Transverse colon (tissue), 4 donors: ENCODE results near the gene VPS26C. TPM values are rescaled to one million over a fixed set of nuclear protein-coding genes. Genes with fewer than 3 reads are reported as not detected.

Source experiments
- DNase-seq: peaks from one replicate; pipeline ENCODE4 v3.0.0-alpha.2; 2019
- H3K27ac ChIP-seq, 4 donors: fragments of 200-600 bp; sonication (generic); 2 replicates each; pipeline ENCODE4 v1.5.1; 2016 to 2018; ENCODE audit warnings: inconsistent platforms in 4 of 4
- H3K27me3 ChIP-seq: fragments of 200-600 bp; sonication (generic); 2 replicates; pipeline ENCODE4 v1.5.1; 2017; ENCODE audit warnings: inconsistent platforms
- H3K36me3 ChIP-seq, 4 donors: fragments of 200-600 bp; sonication (generic); 2 replicates each; pipeline ENCODE4 v1.5.1; 2017 to 2019; ENCODE audit warnings: inconsistent platforms in 4 of 4
- H3K4me1 ChIP-seq, 4 donors: fragments of 200-600 bp; sonication (generic); 2 replicates each; pipeline ENCODE4 v1.5.1; 2017 to 2020; ENCODE audit warnings: inconsistent platforms in 4 of 4
- H3K4me3 ChIP-seq, 4 donors: fragments of 200-600 bp; sonication (generic); 1 replicate in 1 of 4; 2 replicates in 3 of 4; pipeline versions ENCODE4 v1.5.1 to v1.6.1; 2017 to 2019; ENCODE audit warnings: inconsistent platforms in 4 of 4
- H3K9me3 ChIP-seq, 2 donors: fragments of 200-600 bp; sonication (generic); 2 replicates each; pipeline ENCODE4 v1.5.1; 2017 to 2019; ENCODE audit warnings: inconsistent platforms in 2 of 2
- CTCF ChIP-seq, 5 experiments: fragments of 200-600 bp in 3 of 5; fragments of 450-650 bp in 2 of 5; sonication (generic) in 3 of 5; IDR thresholded peaks; 1 replicate in 2 of 5; 2 replicates in 3 of 5; pipeline ENCODE4 v1.5.1; 2016 to 2017; ENCODE audit warnings: antibody characterized with exemption in 5 of 5, inconsistent platforms in 3 of 5, mild to moderate bottlenecking in 2 of 5, moderate library complexity in 1 of 5
- EP300 ChIP-seq: sonication (generic); formaldehyde crosslinking; IDR thresholded peaks from one replicate; pipeline ENCODE4 v1.6.1; 2017; ENCODE audit warnings: antibody characterized with exemption, low read depth
- POLR2A ChIP-seq: fragments of 450-650 bp; IDR thresholded peaks from one replicate; pipeline ENCODE4 v1.6.1; 2016; ENCODE audit warnings: antibody characterized with exemption, mild to moderate bottlenecking, moderate library complexity
- POLR2AphosphoS5 ChIP-seq, 3 donors: sonication (generic); formaldehyde crosslinking; IDR thresholded peaks; one replicate each; pipeline ENCODE4 v1.6.1; 2016; ENCODE audit warnings: antibody characterized with exemption in 3 of 3
- WGBS, 2 donors: methylation state at CpG; one replicate each; pipeline ENCODE4 v1.1.5; 2018; ENCODE audit warnings: low coverage in 1 of 2; 5-methylcytosine and 5-hydroxymethylcytosine counted together
- in situ Hi-C, 4 donors: fragments of 200-750 bp; cut with MboI; loops; one replicate each; pipeline versions ENCODE4 v1.15.0 to v1.15.1; 2017; ENCODE audit warnings: low sequenced_read_pairs in 3 of 4, low pct_ligation_motif_present in 1 of 4, low pct_unique_long_range_greater_than_20kb in 1 of 4
- intact Hi-C: fragments of 100-400 bp; cut with DNase I; formaldehyde crosslinking; loops from one replicate; pipeline ENCODE4 v1.15.1; 2023; ENCODE audit warnings: low total_unique reads
- small RNA-seq, 4 donors: library from RNA; depleted of rRNA; stranded (forward); fragments of <200 nt; gene quantifications; one replicate each; pipeline ENCODE3, GENCODE V24; 2016
- total RNA-seq, 4 donors: library from RNA; depleted of rRNA; stranded (reverse); fragments of >200 nt; gene quantifications; one replicate each; pipeline ENCODE4 v1.1.0, GENCODE V29; 2016

VPS26C gene
- total RNA-seq, 4 donors from 2014 or later: 86.5 to 146 (median 108) TPM

GRCh38 chr21:37176716-37177115 is 90.4 kb downstream of the VPS26C start:
- no peak for DNase-seq
- Histone ChIP-seq H3K27me3 (no peaks in the 10 kb centered on the region), H3K4me3 (no peak overlapping the region), H3K36me3 (peaks cover 0 to 32% (median 11%) of the 10 kb centered on the region in 4 donors), H3K4me1 (no peaks in the 10 kb centered on the region), H3K27ac (no peak overlapping the region), H3K9me3 (no peaks in the 10 kb centered on the region)
- TF ChIP-seq POLR2AphosphoS5 (IDR thresholded peaks at IDR 0.05) (no peak), POLR2A (no peak), CTCF (IDR thresholded peaks at IDR 0.05) (no peak), EP300 (no peak)
- in situ Hi-C loops: no loop called here
- WGBS, 2 donors: 37 to 63% methylated on average over 2 to 5 of the region's 5 CpGs
- intact Hi-C loops: no loop called here

Small RNA genes lying within 50 kb of the gene (small RNA-seq; reads per million reads assigned to genes)
- 0 reads per million in 4 donors for gene RN7SL678P

Other genes starting within 250 kb of the VPS26C start
- 10 to 100 TPM in 1 of 4 donors, 1 to 10 TPM in 2, under 1 TPM in 1; 0.80 to 10.2 (median 7.6) TPM for gene PIGP, start 194.3 kb downstream of the VPS26C start, total RNA-seq
- gene TTC3, start 194.1 kb downstream of the VPS26C start, total RNA-seq: 100 to 1,000 TPM in 3 of 4 donors, 10 to 100 TPM in 1; 84.0 to 247 (median 146) TPM
- gene DYRK1A, start 99.4 kb upstream of the VPS26C start, total RNA-seq: 100 to 1,000 TPM in 2 of 4 donors, 10 to 100 TPM in 2; 71.5 to 116 (median 90.9) TPM